Measurements from ENCODE around the gene TLR2. TPM values are rescaled to one million over a fixed set of nuclear protein-coding genes. Genes with fewer than 3 reads are reported as not detected.

Gene TLR2
- total RNA-seq, 2 experiments from 2014 or later: 0.41 TPM; not detected in 1

- H3K27me3 Mint-ChIP-seq: peaks cover 43% of the 10 kb centered on the region
- ATAC-seq: no peak
- no peaks in the 10 kb centered on the region for H3K36me3 Mint-ChIP-seq
- H3K4me3 Mint-ChIP-seq: no peak overlapping the region
- peaks cover 9% of the 10 kb centered on the region for H3K4me1 Mint-ChIP-seq
- CTCF ChIA-PET: interaction anchor here (1.4 kb wide), 1 partner anchor 17 kb away, joined by 3 read pairs; no protein-coding TSS in a partner anchor
- no peak for DNase-seq
- no peak overlapping the region for H3K27ac Mint-ChIP-seq
- no peaks in the 10 kb centered on the region for H3K9me3 Mint-ChIP-seq (ENCODE audit: low read depth)
Measured at GRCh38 chr4:153725136-153725830, 41.2 kb downstream of the TLR2 start.

- no peaks in the 10 kb centered on the region for H3K36me3 Mint-ChIP-seq
- H3K9me3 Mint-ChIP-seq (ENCODE audit: low read depth): no peaks in the 10 kb centered on the region
- H3K4me1 Mint-ChIP-seq: peaks cover 9% of the 10 kb centered on the region
- no peak for ATAC-seq
- CTCF ChIA-PET: interaction anchor here (1.4 kb wide), 1 partner anchor 18 kb away, joined by 3 read pairs; no protein-coding TSS in a partner anchor
- H3K4me3 Mint-ChIP-seq: no peak overlapping the region
- peaks cover 43% of the 10 kb centered on the region for H3K27me3 Mint-ChIP-seq
- DNase-seq: no peak
- H3K27ac Mint-ChIP-seq: no peak overlapping the region
Measured at GRCh38 chr4:153725831-153726154, 41.7 kb downstream of the TLR2 start.

GRCh38 chr4:153728151-153728550, 44.1 kb downstream of the TLR2 start:
- Mint-ChIP-seq H3K36me3 (no peaks in the 10 kb centered on the region), H3K4me3 (no peak overlapping the region), H3K27me3 (peaks cover 52% of the 10 kb centered on the region), H3K27ac (no peak overlapping the region), H3K9me3 (ENCODE audit: low read depth) (no peaks in the 10 kb centered on the region), H3K4me1 (peaks cover 9% of the 10 kb centered on the region)
- ATAC-seq: no peak
- CTCF ChIA-PET: interaction anchor here (1.2 kb wide), 1 partner anchor 21 kb away, joined by 4 read pairs; no protein-coding TSS in a partner anchor
- DNase-seq: no peak

DNA sequence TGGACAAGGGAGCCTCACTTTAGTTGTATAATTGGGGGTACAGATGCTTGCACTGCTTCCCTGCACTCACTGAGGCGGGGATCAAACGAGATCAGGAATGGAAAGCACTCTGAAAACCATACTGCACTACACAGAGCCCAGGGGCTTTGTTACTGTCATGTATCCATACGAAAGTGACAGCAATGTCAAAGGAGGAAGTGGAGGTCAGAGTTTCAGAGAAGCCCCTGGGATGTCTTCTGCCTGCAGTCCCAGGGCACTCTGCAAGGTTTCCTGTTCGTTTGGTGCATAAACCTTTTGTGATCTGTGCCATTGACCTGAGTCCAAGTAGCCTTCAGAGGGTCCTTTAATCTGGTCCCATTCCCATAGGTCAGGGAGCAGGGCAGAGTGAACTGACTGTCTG, 44.6 kb downstream of the TLR2 start:
- CTCF ChIA-PET: interaction anchor here (1.2 kb wide), 1 partner anchor 21 kb away, joined by 4 read pairs; no protein-coding TSS in a partner anchor
- no peaks in the 10 kb centered on the region for H3K9me3 Mint-ChIP-seq (ENCODE audit: low read depth)
- H3K27ac Mint-ChIP-seq: no peak overlapping the region
- no peaks in the 10 kb centered on the region for H3K36me3 Mint-ChIP-seq
- peaks cover 55% of the 10 kb centered on the region for H3K27me3 Mint-ChIP-seq
- DNase-seq (no peak), ATAC-seq (no peak)
- H3K4me3 Mint-ChIP-seq: no peak overlapping the region
- peaks cover 13% of the 10 kb centered on the region for H3K4me1 Mint-ChIP-seq

DNA sequence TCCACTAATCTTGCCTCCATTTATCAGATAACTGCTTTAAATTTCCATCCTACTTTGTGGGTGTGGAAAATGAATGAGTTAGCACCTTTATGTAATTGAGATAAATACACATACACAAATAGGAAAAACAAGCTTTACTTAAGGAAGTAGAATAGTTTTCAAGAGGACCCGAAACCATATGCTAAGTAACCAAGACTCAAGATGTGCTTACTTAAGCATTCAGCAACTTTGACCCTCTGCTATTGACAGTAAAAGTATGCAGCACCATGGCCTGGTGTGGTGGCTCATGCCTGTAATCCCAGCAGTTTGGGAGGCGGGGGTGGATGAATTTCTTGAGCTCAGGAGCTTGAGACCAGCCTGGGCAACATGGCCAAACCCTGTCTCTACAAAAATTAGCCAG, 45.8 kb downstream of the TLR2 start:
- no peak for ATAC-seq
- peaks cover 10% of the 10 kb centered on the region for H3K4me1 Mint-ChIP-seq
- no peaks in the 10 kb centered on the region for H3K9me3 Mint-ChIP-seq (ENCODE audit: low read depth)
- no peaks in the 10 kb centered on the region for H3K36me3 Mint-ChIP-seq
- no peak overlapping the region for H3K4me3 Mint-ChIP-seq
- no peak for DNase-seq
- peaks cover 57% of the 10 kb centered on the region for H3K27me3 Mint-ChIP-seq
- CTCF ChIA-PET: no interaction called here
- no peak overlapping the region for H3K27ac Mint-ChIP-seq

DNA sequence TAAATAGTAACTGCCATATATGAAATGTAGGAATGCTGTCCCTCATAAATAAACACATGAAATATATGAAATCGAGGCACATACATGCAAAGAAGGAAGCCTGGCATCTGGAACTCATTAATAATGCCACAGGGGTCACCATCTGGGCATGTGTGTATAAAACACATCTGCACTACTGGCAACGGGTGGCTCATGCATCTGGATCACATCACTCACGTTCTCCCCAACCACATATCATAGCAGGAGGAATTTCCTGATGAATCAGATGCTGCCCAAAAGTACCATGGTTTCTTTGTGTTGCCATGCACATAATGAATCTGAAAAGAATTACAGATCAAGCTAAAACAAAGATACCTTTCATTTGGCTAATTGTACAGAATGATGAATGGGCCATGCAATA, 47.2 kb downstream of the TLR2 start:
- H3K9me3 Mint-ChIP-seq (ENCODE audit: low read depth): no peaks in the 10 kb centered on the region

DNA sequence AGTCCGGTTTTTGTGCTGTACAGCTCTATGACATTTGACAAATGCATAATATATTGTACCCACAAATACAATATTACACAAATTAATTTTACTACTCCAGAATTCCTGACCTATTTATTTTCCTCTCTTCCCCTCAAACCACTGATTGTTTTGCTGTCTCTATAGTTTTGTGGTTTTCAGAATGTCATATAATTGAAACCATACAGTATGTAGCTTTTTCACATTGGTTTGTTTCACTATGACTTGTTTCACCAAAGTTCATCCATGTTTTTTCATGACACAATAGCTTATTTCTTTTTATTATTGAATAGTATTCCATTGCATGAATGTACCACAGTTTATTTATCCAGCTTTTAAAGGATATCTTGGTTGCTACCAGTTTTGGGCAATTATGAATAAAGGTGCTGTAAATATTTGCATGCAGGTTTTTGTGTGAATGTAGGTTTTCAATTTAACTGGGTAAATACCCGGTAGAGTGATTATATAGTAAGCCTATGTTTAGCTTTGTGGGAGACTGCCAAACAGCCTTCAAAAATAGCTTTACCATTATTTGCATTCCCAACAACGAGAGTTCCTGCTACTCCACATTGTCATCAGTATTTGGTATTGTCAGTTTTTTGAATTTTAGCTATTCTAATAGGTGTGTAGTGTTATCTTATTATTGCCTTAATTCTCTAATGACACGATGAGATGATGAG, 49.8 kb downstream of the TLR2 start:
- no peaks in the 10 kb centered on the region for H3K36me3 Mint-ChIP-seq
- no peak overlapping the region for H3K27ac Mint-ChIP-seq
- peaks cover 6% of the 10 kb centered on the region for H3K4me1 Mint-ChIP-seq
- CTCF ChIA-PET: interaction anchor here (0.6 to 1.4 kb wide), 2 partner anchors 16 to 486 kb away, joined by 3 to 5 read pairs; no protein-coding TSS in a partner anchor
- no peak overlapping the region for H3K4me3 Mint-ChIP-seq
- H3K9me3 Mint-ChIP-seq (ENCODE audit: low read depth): no peaks in the 10 kb centered on the region
- DNase-seq (no peak), ATAC-seq (no peak)
- peaks cover 66% of the 10 kb centered on the region for H3K27me3 Mint-ChIP-seq

More for the DNA sequence above, 47.2 kb downstream of the TLR2 start:
- H3K27me3 Mint-ChIP-seq: peaks cover 65% of the 10 kb centered on the region
- no peak overlapping the region for H3K27ac Mint-ChIP-seq
- CTCF ChIA-PET: interaction anchor here (0.7 kb wide), 1 partner anchor 871 kb away, joined by 3 read pairs; no protein-coding TSS in a partner anchor
- no peaks in the 10 kb centered on the region for H3K36me3 Mint-ChIP-seq
- no peak for ATAC-seq
- H3K4me1 Mint-ChIP-seq: peaks cover 10% of the 10 kb centered on the region
- H3K4me3 Mint-ChIP-seq: no peak overlapping the region
- DNase-seq: no peak

DNA sequence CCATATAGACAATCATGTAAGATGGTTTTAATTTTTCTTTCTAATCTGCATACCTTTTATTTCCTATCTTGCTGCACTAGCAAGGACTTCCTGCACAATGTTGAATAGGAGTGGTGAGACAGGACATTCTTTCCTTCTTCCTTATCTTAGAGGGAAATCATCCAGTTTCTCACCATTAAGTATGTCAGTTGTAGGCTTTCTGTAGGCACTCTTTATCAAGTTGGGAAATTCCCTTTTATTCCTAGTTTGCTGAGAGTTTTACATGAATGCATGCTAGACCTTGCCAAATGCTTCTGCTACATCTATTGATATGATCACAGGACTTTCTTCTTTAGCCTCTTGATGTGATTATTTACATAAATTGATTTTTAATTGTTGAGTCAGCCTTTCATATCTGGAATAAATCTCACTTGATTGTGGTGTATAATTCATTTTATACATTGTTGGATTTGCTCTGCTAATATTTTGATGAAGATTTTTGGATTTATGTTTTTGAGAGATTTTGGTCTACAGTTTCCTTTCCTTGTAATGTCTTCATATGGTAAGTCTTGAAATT, 51.9 kb downstream of the TLR2 start:
- Mint-ChIP-seq H3K4me3 (no peak overlapping the region), H3K4me1 (peaks cover 6% of the 10 kb centered on the region), H3K9me3 (ENCODE audit: low read depth) (peaks cover 5% of the 10 kb centered on the region), H3K27ac (no peak overlapping the region), H3K36me3 (no peaks in the 10 kb centered on the region), H3K27me3 (peaks cover 61% of the 10 kb centered on the region)
- CTCF ChIA-PET: interaction anchor here (3.0 kb wide), 1 partner anchor 14 kb away, joined by 10 read pairs; no protein-coding TSS in a partner anchor
- ATAC-seq: no peak
- no peak for DNase-seq

- H3K9me3 Mint-ChIP-seq (ENCODE audit: low read depth): peaks cover 5% of the 10 kb centered on the region
- CTCF ChIA-PET: interaction anchor here (0.6 to 1.9 kb wide), 3 partner anchors 9 to 106 kb away, joined by 3 to 8 read pairs (median 3); no protein-coding TSS in a partner anchor
- H3K27me3 Mint-ChIP-seq: peaks cover 17% of the 10 kb centered on the region
- H3K36me3 Mint-ChIP-seq: no peaks in the 10 kb centered on the region
- DNase-seq (no peak), ATAC-seq (no peak)
- no peak overlapping the region for H3K4me3 Mint-ChIP-seq
- H3K4me1 Mint-ChIP-seq: no peaks in the 10 kb centered on the region
- no peak overlapping the region for H3K27ac Mint-ChIP-seq
Measured at GRCh38 chr4:153741541-153741940, 57.5 kb downstream of the TLR2 start.

DNA sequence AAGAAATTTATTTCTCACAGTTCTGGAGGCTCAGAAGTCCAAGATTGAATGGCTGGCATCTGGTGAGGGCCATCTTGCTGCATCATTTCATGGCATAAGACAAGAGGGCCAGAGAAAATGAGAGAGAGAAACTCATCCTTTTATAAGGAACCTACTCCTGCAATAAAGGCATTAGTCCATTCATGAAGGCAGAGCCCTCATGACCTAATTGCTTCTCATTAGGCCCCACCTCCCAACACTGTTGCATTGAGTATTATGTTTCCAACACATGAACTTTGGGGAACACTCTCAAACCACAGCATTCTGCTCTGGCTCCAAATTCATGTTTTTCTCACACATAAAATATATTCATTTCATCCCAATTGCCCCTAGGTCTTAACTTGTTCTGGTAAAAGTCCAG, 61.6 kb downstream of the TLR2 start:
- ATAC-seq: no peak
- Mint-ChIP-seq H3K36me3 (no peaks in the 10 kb centered on the region), H3K4me3 (no peak overlapping the region), H3K27me3 (peaks cover 29% of the 10 kb centered on the region), H3K9me3 (ENCODE audit: low read depth) (peaks cover 1% of the 10 kb centered on the region), H3K4me1 (no peaks in the 10 kb centered on the region), H3K27ac (no peak overlapping the region)
- CTCF ChIA-PET: no interaction called here
- DNase-seq: no peak

GRCh38 chr4:153747406-153747955, 63.4 kb downstream of the TLR2 start:
- ATAC-seq (no peak), DNase-seq (no peak)
- Mint-ChIP-seq H3K4me1 (no peaks in the 10 kb centered on the region), H3K4me3 (no peak overlapping the region), H3K27ac (no peak overlapping the region), H3K36me3 (no peaks in the 10 kb centered on the region), H3K9me3 (ENCODE audit: low read depth) (no peaks in the 10 kb centered on the region), H3K27me3 (peaks cover 38% of the 10 kb centered on the region)
- CTCF ChIA-PET: interaction anchor here (0.9 kb wide), 1 partner anchor 98 kb away, joined by 3 read pairs; no protein-coding TSS in a partner anchor

GRCh38 chr4:153748378-153748777, 64.3 kb downstream of the TLR2 start:
- no peaks in the 10 kb centered on the region for H3K9me3 Mint-ChIP-seq (ENCODE audit: low read depth)

GRCh38 chr4:153750197-153750817, 66.2 kb downstream of the TLR2 start:
- peaks cover 53% of the 10 kb centered on the region for H3K27me3 Mint-ChIP-seq
- ATAC-seq: peak; percentile 65
- CTCF ChIA-PET: interaction anchor here (0.6 to 3.3 kb wide), 22 partner anchors 8 to 624 kb away, joined by 3 to 22 read pairs (median 4); partner anchors contain the start of gene MND1
- peak; percentile 72 for DNase-seq
- no peak overlapping the region for H3K4me3 Mint-ChIP-seq
- no peaks in the 10 kb centered on the region for H3K9me3 Mint-ChIP-seq (ENCODE audit: low read depth)
- no peaks in the 10 kb centered on the region for H3K4me1 Mint-ChIP-seq
- no peaks in the 10 kb centered on the region for H3K36me3 Mint-ChIP-seq
- H3K27ac Mint-ChIP-seq: no peak overlapping the region

More at GRCh38 chr4:153748378-153748777, 64.3 kb downstream of the TLR2 start:
- DNase-seq (no peak), ATAC-seq (no peak)
- H3K27ac Mint-ChIP-seq: no peak overlapping the region
- H3K36me3 Mint-ChIP-seq: no peaks in the 10 kb centered on the region
- peaks cover 43% of the 10 kb centered on the region for H3K27me3 Mint-ChIP-seq
- no peaks in the 10 kb centered on the region for H3K4me1 Mint-ChIP-seq
- CTCF ChIA-PET: interaction anchor here (1.3 to 3.3 kb wide), 3 partner anchors 11 to 104 kb away, joined by 4 to 22 read pairs (median 10); no protein-coding TSS in a partner anchor
- no peak overlapping the region for H3K4me3 Mint-ChIP-seq
